ENCODE measurements around the gene USP10.
A peak's percentile ranks its signal among the peaks of the same experiment; 100 is the strongest.

USP10 gene

GRCh38 chr16:84821728-84822689, 122.2 kb downstream of the USP10 start:
- DNase-seq = no peak

- no peak for DNase-seq
Observed at GRCh38 chr16:84822990-84823389, 123.2 kb downstream of the USP10 start.

- no peak for DNase-seq
Observed at GRCh38 chr16:84823484-84823883, 123.7 kb downstream of the USP10 start.

- no peak for DNase-seq
Observed at GRCh38 chr16:84823926-84824325, 124.1 kb downstream of the USP10 start.

- DNase-seq = no peak
Observed at GRCh38 chr16:84825896-84826557, 126.2 kb downstream of the USP10 start.

GRCh38 chr16:84826558-84826941, 126.8 kb downstream of the USP10 start:
- DNase-seq = peak; percentile 56

GRCh38 chr16:84827131-84827574, 127.4 kb downstream of the USP10 start:
- peak; percentile 31 for DNase-seq

GRCh38 chr16:84827897-84828296, 128.1 kb downstream of the USP10 start:
- DNase-seq = no peak

GRCh38 chr16:84828322-84828721, 128.5 kb downstream of the USP10 start:
- no peak for DNase-seq
